Adrenal gland (tissue), 12 donors: Measurements from ENCODE around the gene ROBO2. TPM values are rescaled to one million over a fixed set of nuclear protein-coding genes. Genes with fewer than 3 reads are reported as not detected.

ENCODE experiments used
- DNase-seq, 7 donors: peaks; one replicate each; pipeline ENCODE4 v3.0.0-alpha.2; 2019 to 2020
- H3K27ac ChIP-seq, 5 donors: fragments of 200-600 bp; sonication (generic) in 4 of 5; 1 replicate in 3 of 5; 2 replicates in 2 of 5; pipeline versions ENCODE4 v1.5.1 to v1.8.0; 2016 to 2020; ENCODE audit warnings: mild to moderate bottlenecking in 1 of 5
- H3K27me3 ChIP-seq: fragments of 200-600 bp; 2 replicates; pipeline ENCODE4 v1.8.0; 2021
- H3K36me3 ChIP-seq, 2 donors: fragments of 200-600 bp; replicated peaks in 1 of 2; 1 replicate in 1 of 2; 2 replicates in 1 of 2; pipeline versions ENCODE4 v1.5.1 to v1.8.0; 2018 to 2022
- H3K4me1 ChIP-seq, 2 donors: fragments of 200-600 bp; replicated peaks in 1 of 2; 1 replicate in 1 of 2; 2 replicates in 1 of 2; pipeline versions ENCODE4 v1.5.1 to v1.8.0; 2018 to 2021
- H3K4me3 ChIP-seq, 4 donors: fragments of 200-600 bp; sonication (generic) in 3 of 4; one replicate each; pipeline ENCODE4 v1.5.1; 2016 to 2018
- H3K9me3 ChIP-seq, 3 donors: fragments of 200-600 bp; sonication (generic) in 1 of 3; replicated peaks in 1 of 3; 1 replicate in 2 of 3; 2 replicates in 1 of 3; pipeline versions ENCODE4 v1.5.1 to v1.8.0; 2016 to 2021
- CTCF ChIP-seq, 6 experiments: fragments of 450-650 bp in 4 of 6; fragments of 200-600 bp in 2 of 6; sonication (generic) in 1 of 6; IDR thresholded peaks; 1 replicate in 5 of 6; 2 replicates in 1 of 6; pipeline versions ENCODE4 v1.5.1 to v1.8.0; 2016 to 2021; ENCODE audit warnings: antibody characterized with exemption in 6 of 6, mild to moderate bottlenecking in 2 of 6, moderate library complexity in 1 of 6
- POLR2A ChIP-seq, 2 donors: fragments of 450-650 bp; IDR thresholded peaks; one replicate each; pipeline ENCODE4 v1.6.1; 2017; ENCODE audit warnings: antibody characterized with exemption in 2 of 2, mild to moderate bottlenecking in 2 of 2, moderate library complexity in 1 of 2
- WGBS, 4 donors: extraction: QIAGEN DNeasy Blood & Tissue Kit in 2 of 4; methylation state at CpG; one replicate each; pipeline versions ENCODE4 v1.1.5 to v1.1.7; 2013 to 2017; 5-methylcytosine and 5-hydroxymethylcytosine counted together
- intact Hi-C, 2 donors: fragments of 100-400 bp; cut with DNase I; formaldehyde crosslinking; loops; one replicate each; pipeline versions ENCODE4 v1.14.1 to v1.15.0; 2022 to 2023
- polyA plus RNA-seq, 3 donors: library from polyadenylated mRNA; stranded (reverse); fragments of 200-250 nt in 2 of 3; fragments of 350-450 nt in 1 of 3; fragmentation: Illumina TruSeq in 1 of 3; extraction: RNeasy Lipid Tissue Mini Kit (QIAGEN cat#74804) in 1 of 3; gene quantifications; one replicate each; pipeline ENCODE4 v1.2.3, GENCODE V29; 2013 to 2014
- total RNA-seq, 9 donors: library from RNA; depleted of rRNA in 4 of 9; stranded (reverse); fragments of >200 nt in 4 of 9; fragments of 120-200 nt in 1 of 9; fragmentation: NEBNext Ultra II Directional in 1 of 9; extraction: Animal tissue kit (Norgen Biotek cat#: 25700) in 1 of 9; gene quantifications; one replicate each; pipeline versions ENCODE4 v1.1.0 to v1.2.4, GENCODE V29; 2013 to 2023
- donor health status: healthy with polysubstance abuse.
- donor health status: Bipolar disorder and iron deficiency.
- donor health status: DM: yes; HTN: yes; CAD: no.
- donor health status: DM: no; HTN: no; CAD: no.
- donor health status: DM: no; HTN: no; CAD: no.
- donor health status: DM: yes; HTN: yes; CAD: no.

Gene ROBO2
- total and polyA plus RNA-seq, 12 donors, result 0.30 to 9.9 (median 2.5) TPM; not detected in 1

GRCh38 chr3:77134769-77135168 lies 94.9 kb downstream of the ROBO2 start:
- H3K36me3 ChIP-seq, result no peaks in the 10 kb centered on the region
- no peaks in the 10 kb centered on the region for H3K4me1 ChIP-seq
- H3K27ac ChIP-seq, result no peak overlapping the region
- WGBS, 4 donors, result 76 to 85% (median 80%) methylated on average over 12 of the region's 12 CpGs
- no peak overlapping the region for H3K4me3 ChIP-seq
- no peaks in the 10 kb centered on the region for H3K9me3 ChIP-seq
- no peaks in the 10 kb centered on the region for H3K27me3 ChIP-seq
- peak in 1 of 7 donors; percentile 61 for DNase-seq
- intact Hi-C loops, result no loop called here
- no peak for TF ChIP-seq POLR2A (IDR thresholded peaks at IDR 0.05)
- no peak for TF ChIP-seq CTCF (IDR thresholded peaks at IDR 0.05)

GRCh38 chr3:77137559-77137958 lies 97.7 kb downstream of the ROBO2 start:
- no peak overlapping the region for H3K4me3 ChIP-seq
- TF ChIP-seq POLR2A (IDR thresholded peaks at IDR 0.05) (no peak), CTCF (IDR thresholded peaks at IDR 0.05) (no peak)
- no peaks in the 10 kb centered on the region for H3K36me3 ChIP-seq
- H3K27ac ChIP-seq, result no peak overlapping the region
- no peaks in the 10 kb centered on the region for H3K4me1 ChIP-seq
- no peaks in the 10 kb centered on the region for H3K27me3 ChIP-seq
- no peaks in the 10 kb centered on the region for H3K9me3 ChIP-seq
- 77 to 85% (median 81%) methylated on average over 5 of the region's 5 CpGs for WGBS, 4 donors
- DNase-seq, result no peak
- intact Hi-C loops, result no loop called here

GRCh38 chr3:77139624-77140023 lies 99.7 kb downstream of the ROBO2 start:
- Histone ChIP-seq H3K4me3 (no peak overlapping the region), H3K36me3 (no peaks in the 10 kb centered on the region), H3K27ac (no peak overlapping the region), H3K27me3 (no peaks in the 10 kb centered on the region), H3K9me3 (no peaks in the 10 kb centered on the region), H3K4me1 (no peaks in the 10 kb centered on the region)
- TF ChIP-seq CTCF (IDR thresholded peaks at IDR 0.05) (no peak), POLR2A (IDR thresholded peaks at IDR 0.05) (no peak)
- no peak for DNase-seq
- 67 to 74% (median 70%) methylated on average over 3 of the region's 3 CpGs for WGBS, 4 donors
- intact Hi-C loops, result no loop called here

- no peak for DNase-seq
- intact Hi-C loops, result no loop called here
- no peak overlapping the region for H3K27ac ChIP-seq
- no peaks in the 10 kb centered on the region for H3K9me3 ChIP-seq
- no peak overlapping the region for H3K4me3 ChIP-seq
- TF ChIP-seq CTCF (IDR thresholded peaks at IDR 0.05) (no peak), POLR2A (IDR thresholded peaks at IDR 0.05) (no peak)
- H3K27me3 ChIP-seq, result no peaks in the 10 kb centered on the region
- H3K4me1 ChIP-seq, result no peaks in the 10 kb centered on the region
- 55 to 67% (median 64%) methylated on average over 3 of the region's 3 CpGs for WGBS, 4 donors
- H3K36me3 ChIP-seq, result no peaks in the 10 kb centered on the region
Observed at GRCh38 chr3:77141423-77141822, 101.5 kb downstream of the ROBO2 start.
